ENCODE data around the gene CCDC77. TPM values are rescaled to one million over a fixed set of nuclear protein-coding genes. Genes with fewer than 3 reads are reported as not detected.

Gene CCDC77
- total RNA-seq, 1 donor from 2014 or later = 1.2 TPM

DNA sequence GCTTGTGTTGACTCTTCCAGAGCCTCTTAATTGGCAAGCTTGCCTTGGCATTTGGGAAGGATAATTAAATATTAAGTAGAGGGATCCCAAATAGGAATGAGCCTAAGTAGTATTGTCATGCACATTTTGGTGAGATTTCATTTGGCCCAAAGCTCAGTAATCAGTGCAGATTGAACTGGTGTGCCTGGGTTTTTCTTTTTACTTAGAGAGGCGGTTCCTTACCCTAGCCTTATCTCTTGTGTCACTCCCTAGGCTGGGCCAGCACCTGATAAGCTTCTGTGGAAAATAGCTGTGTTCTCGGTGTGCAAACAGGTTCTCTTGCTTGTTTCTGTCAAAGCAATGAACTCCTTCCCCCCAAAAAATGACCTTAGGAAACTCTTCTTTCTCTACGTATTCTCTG is 49.0 kb downstream of the CCDC77 start:
- no peak for ATAC-seq
- no peak for DNase-seq (ENCODE audit: low spot score)

DNA sequence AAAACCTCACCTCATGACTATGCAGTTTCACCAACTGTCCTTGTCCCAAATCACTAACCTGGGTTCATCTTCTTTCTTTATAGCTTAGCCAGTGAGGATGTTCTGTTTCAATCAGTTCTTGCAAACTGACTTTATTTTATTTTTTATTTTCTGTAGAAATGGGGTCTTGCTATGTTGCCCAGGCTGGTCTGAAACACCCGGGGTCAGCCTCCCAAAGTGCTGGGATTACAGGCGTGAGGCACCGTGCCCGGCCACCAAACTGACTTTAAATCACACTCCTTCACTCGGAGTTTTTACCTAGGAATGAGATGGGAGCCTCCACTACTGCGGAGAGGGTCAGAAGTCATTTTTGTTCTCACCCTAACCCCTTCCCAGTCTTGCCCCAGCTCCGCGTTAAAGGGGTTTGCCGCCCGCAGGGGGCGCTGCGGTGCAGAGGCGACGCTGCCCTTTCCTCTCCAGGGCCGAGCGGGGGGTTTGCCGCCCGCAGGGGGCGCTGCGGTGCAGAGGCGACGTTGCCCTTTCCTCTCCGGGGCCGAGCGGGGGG is 51.3 kb downstream of the CCDC77 start:
- DNase-seq (ENCODE audit: low spot score) (no peak), ATAC-seq (no peak)

DNA sequence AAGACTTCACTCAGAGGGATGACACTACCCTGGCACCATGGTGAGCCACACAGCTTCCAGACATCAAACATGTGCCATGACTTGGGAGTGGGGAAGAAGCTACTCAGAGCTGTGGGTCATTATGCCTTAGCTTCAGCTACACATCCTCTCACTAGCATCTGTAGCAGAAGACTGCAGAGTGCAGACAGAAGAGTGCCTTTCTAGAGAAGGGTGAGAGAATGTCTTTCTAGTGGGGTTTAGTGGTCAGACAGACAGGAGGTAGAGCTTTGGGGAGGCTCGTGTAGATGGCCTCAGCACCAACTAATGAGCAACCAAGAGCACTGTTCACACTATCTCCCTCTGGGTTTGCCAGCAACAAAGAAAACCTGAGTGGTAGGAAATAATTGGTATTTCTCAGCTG is 53.4 kb downstream of the CCDC77 start:
- ATAC-seq = no peak

DNA sequence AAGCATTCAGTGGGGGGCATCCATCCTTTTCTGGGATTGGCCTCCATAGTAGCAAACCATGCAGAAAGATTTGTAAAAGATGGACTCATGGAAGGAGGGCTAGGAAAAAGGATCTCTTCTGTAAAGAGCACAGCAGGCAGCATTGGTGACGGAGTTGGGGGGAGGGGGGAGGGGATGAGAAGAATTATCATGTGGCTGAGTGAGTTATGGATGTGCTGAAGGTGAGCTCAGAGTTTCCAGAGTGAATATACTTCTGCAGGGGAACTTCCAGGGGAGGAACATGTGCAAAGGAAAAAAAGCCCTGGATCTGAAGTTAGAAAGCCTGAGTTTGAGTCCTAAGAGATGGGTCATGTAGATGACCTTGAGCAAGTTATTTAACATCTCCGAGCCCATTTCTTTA is 54.4 kb downstream of the CCDC77 start:
- DNase-seq (ENCODE audit: low spot score) (no peak), ATAC-seq (no peak)

More for the DNA sequence above, 53.4 kb downstream of the CCDC77 start:
- no peak for DNase-seq (ENCODE audit: low spot score)

DNA sequence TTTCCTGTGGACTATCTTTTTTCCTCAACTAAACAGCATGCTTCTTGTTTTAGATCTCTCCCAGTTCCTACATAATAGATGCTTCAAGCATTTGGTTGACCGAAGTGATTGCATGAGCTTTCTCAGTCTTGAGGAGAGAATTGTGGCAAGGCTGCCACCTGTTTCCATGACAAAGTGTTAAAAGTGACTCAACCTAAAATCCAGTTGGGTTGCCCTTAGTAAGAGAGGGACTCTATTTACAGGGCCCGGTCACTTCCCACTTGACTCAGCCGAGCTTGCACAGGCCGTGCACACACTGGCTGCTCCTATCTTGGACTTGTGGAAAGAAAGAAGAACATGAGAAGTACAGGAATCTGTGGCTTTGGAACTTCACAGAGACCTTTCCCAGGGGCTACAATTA is 56.2 kb downstream of the CCDC77 start:
- no peak for DNase-seq (ENCODE audit: low spot score)
- no peak for ATAC-seq

DNA sequence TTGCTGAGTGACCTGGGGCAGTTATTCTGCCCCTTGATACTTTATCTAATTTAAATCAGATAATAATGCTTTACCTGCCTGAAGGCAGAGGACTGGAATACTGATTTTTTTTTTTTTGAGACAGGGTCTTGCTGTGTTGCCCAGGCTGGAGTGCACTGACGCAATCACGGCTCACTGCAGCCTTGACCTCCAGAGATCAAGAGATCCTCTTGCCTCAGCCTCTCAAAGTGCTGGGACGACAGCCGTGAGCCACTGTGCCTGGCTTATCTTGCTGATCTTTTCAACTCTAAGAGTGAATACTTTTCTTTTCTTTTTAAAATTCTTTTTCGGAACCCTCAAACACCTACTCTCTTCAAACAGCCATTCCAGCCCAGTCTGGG is 57.6 kb downstream of the CCDC77 start:
- no peak for ATAC-seq

DNA sequence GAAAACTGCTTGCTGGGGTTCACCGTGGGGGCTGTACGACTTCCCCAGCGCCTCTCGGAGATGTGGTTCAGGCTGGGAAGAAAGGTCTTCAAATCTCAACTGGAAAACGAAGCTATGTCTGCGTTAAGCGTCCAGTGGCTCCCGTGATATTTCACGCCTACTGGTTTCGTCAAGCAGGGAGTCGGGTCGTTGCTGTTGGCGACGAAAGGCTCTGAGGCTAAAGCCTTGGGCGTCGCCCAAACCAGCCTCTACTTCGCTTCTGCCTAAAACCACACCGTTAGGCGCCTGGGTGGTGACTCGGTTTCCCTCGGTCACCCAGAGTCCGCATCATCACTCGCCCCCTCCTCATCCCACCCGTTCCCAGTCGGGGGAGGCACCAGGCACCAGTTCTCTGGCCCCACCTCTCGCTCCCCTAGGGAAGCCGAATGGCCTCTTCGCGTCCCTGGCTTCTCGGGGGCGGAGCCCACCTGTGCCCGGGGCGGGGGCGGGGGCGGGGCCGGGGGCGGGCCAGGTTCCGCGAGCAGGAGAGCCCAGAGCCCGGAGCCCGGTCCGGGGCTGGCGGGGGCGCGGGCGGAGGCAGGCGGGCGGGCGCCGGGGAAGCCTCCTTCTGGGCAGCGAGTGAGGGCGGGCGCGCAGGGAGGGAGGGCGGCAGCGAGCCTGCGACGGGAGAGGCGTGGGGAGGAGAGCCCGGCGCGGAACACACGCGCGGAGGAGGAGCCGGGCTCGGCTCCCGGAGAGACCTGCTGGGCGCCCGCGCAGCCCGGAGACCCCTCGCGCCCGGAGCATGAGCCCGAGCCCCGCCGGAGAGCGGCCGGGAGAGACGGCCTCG is 58.2 kb downstream of the CCDC77 start, which contains the start of gene B4GALNT3:
Gene B4GALNT3 (plus strand): TSS at position 510 of the 829 bp plus-strand sequence. CDS start 438 bp downstream, outside the sequence.
- ATAC-seq = peak; percentile 86

More for the DNA sequence above, 57.6 kb downstream of the CCDC77 start:
- DNase-seq (ENCODE audit: low spot score) = no peak

DNA sequence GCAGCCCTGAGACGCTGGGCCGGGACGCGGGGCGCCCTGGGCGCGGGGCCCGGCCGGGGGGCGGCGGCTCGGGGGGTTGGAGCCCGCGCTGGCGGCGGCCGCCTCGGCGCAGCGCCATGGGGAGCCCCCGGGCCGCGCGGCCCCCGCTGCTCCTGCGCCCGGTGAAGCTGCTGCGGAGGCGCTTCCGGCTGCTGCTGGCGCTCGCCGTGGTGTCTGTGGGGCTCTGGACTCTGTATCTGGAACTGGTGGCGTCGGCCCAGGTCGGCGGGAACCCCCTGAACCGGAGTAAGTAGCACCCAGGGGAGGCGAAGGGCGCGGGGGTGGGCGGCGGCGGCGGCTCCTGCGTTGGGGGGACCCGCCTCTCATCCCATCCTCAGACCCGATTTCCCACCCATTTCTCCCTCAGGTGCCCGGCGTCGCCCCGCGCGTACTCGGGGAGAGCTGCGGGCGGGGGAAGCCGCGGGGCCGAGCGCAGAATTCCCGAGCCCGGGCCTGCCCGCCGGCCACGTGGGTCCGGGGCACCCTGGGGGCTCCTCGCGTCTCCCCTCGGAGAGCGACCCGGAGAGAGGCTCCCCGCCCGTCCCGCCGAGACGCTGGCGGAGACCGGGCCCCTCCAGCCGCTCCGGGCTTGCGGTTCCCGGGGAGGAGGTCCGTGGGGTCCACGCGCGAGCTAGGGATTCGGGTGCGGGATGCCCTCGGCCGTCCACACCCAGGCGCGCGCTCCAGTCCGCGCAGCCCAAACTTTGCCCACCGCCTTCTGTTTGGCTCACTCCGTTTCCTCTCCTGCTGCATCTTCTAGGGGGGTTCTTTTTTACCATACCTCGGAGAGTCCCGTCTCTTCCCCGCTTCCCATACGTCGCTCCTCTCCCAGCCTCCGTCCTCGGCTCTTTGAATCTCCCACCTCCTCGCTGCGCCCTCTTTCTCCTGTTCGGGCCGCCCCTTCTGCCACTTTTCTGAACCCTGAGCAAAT is 59.1 kb downstream of the CCDC77 start:
- peak; percentile 56 for ATAC-seq

More for the DNA sequence above, 58.2 kb downstream of the CCDC77 start, which contains the start of gene B4GALNT3:
- DNase-seq (ENCODE audit: low spot score) = peak; percentile 52

DNA sequence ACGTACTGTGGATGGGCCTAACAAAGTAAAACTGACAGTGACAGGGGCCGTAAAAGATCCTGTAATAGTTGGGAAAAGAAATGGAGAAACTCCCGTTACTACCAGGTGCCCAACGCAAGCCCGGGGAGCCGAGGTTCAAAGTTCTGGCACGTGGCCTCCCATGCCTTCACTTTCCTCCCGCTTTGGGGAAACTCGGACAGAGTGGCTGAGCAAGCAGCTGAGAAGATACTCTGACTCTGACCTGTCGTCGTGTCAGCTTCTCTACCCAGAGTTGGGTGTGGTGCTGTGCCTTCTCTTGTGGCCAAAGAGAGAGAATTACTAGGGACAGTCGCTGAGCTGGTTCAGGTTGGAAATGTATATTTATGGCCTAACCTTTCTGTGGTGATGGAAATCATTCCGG is 60.0 kb downstream of the CCDC77 start:
- DNase-seq (ENCODE audit: low spot score) (no peak), ATAC-seq (no peak)

More for the DNA sequence above, 59.1 kb downstream of the CCDC77 start:
- DNase-seq (ENCODE audit: low spot score) = peak; percentile 46

DNA sequence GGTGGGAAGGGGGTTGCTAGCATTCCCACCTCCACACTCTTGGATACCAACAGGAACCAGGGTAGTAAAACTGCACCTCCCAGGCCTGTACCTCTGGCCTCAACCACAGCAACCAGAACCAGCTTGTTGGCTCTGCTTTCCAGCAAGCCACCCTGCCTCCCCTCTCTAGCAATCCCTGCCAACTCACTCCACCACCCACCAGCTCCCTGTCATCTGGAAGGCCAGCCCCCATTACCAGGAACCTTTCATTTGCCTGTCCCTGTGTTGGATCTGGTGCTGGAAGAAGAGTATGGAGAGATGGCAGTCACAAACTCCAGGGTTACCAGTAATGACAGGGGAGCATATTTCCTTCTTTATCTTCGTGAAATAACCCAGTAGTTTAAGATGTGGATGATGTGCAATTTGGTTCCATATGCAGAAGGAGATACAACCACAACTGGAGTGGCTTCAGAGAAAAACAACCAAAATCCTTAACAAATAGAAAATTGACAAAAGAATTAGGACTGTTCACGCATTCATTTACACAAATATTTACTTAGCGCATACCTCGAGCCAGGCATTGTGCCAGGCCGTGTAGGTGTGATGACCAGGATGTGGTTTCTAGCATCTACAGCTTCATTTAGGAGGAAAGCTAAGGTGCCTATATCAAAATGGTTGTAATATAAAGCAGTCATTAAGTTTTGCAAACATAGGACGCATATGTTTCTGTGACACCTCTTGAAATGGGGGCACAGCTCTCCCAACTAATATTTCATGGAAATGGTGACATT is 61.7 kb downstream of the CCDC77 start:
- DNase-seq (ENCODE audit: low spot score) = no peak
- ATAC-seq = no peak

DNA sequence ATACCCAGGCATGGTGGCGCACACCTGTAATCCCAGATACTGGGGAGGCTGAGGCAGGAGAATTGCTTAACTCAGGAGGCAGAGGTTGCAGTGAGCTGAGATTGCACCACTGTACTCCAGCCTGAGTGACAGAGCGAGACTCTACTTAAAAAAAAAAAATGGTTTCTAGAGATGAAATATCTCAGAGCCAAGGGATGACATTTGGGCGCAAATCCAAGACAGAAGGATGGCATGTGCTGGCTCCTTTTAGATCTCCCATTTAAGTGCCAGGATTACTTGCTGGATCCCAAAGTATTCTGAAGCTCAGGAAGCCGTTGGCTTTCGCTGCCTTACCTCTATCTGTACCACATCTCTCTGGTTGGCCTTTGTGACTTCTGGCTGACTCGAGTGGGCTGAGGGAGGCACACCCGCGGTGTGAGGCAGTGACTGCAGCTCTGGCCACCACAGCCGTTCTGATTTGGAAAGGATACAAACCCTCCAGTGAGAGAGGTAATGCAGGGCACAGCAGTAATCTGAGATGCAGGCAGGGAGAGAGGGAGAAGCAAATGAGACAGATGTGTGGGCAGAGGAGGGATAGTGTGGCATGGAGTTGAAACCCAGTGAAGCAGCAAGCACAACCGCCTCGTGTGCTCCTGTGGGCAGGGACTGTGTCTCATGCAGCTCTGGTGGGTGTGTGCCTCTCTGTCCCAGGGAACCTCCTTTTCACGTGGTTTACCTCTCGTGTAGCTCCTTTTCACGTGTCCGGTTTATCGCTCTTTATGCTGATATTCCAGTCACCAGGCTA is 63.2 kb downstream of the CCDC77 start:
- DNase-seq (ENCODE audit: low spot score) = no peak
- ATAC-seq = no peak

DNA sequence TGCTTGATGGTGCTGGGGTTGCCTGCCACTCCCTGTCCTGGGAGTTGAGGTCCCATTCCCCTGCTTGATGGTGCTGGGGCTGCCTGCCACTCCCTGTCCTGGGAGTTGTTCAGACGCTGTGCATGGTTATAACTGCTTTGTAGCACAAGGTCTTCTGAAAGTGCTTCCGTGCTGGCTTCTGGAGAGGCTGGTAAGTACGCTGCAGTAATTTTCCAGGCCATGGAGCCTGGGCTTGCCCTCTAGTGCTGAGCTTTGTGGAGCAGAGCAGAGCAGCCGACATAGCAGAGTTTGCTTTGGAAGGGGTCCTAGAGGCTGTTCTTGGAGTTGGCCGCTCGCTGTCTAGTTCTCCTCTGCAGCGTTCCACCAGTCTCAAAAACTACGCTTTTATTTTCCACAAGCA is 64.6 kb downstream of the CCDC77 start:
- no peak for DNase-seq (ENCODE audit: low spot score)
- ATAC-seq = no peak

DNA sequence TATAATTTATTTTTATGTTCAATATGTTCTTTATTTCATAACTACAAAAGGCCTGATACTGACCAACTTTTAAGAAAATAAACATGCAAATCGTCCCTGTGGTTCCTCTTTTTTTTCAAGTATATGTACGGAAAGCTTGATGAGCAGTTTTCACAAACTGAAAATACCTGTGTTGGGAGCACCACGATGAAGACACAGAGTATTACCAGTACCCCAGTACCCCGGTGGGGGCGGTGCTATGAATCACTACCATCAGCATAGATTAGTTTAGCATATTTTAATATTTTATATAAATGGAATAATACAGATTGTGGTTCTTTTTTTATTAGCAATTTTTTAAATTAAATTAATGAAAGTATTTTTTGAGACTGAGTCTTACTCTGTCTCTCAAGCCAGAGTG is 65.3 kb downstream of the CCDC77 start:
- ATAC-seq (no peak), DNase-seq (ENCODE audit: low spot score) (no peak)

DNA sequence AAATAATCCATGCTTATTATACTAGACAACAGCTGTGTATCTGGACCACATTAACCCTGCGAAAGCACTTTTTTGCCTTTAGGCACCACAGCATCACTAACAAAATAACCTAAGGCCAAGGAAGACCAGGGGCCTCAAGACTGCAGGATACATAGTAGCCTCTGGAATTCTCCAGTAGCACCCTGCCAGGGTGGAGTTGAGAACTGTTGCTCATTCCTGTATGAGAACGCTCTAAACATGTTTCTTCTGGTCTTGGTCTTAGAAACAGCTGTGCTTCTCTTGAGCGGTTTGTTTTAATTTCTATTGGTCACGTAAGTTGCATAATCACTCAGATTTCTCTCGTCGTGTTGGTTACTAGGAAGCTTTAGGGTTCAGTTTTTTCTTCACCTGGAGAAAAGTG is 66.1 kb downstream of the CCDC77 start:
- ATAC-seq (no peak), DNase-seq (ENCODE audit: low spot score) (no peak)

DNA sequence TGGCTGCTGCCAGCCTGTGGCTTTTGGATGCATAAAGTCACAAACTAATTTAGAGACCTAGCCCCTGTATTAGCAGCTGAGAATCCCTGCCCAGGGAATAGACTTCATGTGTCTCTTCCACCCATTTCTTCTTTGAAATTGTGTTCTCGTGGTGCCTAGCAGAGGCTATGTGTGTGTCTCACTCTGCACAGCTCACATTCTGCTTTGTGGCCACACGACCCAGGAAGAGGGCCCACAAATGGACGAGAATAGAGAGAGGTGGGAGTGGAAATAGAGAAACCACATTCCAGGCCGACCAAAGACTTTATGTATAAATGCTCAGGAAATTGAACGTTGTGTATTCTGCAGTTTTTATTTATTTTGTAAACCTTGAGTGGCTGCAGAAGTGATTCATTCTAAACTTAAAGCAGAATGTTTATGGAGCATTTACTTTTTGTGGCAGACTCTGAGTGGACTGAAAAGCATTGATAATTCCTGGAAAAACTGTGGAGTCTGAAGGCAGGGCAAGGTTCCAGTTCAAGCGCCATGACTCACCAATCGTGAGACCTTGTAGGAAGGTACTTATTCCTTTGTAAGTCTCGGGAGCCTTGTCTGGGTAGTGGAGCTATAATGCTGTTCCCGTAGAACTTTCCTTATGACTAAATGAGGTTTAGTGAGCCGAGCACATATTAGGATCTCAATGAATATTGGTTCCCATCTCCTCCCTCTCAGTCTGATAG is 67.4 kb downstream of the CCDC77 start:
- DNase-seq (ENCODE audit: low spot score) (no peak), ATAC-seq (no peak)

DNA sequence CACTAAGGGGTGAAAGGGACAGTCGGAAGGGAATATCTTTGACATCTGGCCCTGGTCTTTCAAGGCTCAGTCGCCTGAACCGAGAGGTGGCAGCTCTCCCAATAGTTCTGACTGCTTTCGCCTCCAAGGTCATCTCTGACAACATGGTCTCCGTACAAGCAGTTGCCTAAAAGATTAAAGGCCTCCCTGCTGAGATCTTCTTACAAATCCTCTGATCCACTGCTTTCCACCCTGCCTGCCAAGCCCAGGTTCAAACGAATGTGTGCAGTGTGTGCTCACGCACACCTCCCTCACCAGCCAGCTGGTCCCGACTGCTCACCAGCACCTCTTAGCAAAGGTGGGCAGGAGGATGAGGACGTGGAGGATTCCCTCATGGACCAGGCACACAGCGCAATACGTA is 68.7 kb downstream of the CCDC77 start:
- no peak for ATAC-seq
- no peak for DNase-seq (ENCODE audit: low spot score)

DNA sequence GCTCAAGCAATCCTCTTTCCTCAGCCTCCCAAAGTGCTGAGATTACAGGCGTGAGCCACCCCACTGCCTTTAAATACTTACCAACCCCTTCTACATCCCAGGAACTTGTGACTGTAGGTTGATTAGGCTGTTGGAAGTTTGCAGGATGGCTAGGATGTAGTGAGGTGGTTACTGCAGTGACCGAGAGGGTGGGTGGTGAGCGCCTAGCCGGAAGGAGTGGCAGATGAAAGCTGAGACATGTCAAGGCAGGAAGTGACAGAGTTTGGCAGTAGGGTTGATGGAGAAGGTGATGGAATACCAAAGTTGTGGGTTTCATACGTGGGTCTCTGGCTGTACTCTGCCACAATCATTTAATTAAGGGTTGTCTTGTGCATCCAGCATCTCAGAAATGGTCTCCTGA is 71.8 kb downstream of the CCDC77 start:
- DNase-seq (ENCODE audit: low spot score) (no peak), ATAC-seq (no peak)

DNA sequence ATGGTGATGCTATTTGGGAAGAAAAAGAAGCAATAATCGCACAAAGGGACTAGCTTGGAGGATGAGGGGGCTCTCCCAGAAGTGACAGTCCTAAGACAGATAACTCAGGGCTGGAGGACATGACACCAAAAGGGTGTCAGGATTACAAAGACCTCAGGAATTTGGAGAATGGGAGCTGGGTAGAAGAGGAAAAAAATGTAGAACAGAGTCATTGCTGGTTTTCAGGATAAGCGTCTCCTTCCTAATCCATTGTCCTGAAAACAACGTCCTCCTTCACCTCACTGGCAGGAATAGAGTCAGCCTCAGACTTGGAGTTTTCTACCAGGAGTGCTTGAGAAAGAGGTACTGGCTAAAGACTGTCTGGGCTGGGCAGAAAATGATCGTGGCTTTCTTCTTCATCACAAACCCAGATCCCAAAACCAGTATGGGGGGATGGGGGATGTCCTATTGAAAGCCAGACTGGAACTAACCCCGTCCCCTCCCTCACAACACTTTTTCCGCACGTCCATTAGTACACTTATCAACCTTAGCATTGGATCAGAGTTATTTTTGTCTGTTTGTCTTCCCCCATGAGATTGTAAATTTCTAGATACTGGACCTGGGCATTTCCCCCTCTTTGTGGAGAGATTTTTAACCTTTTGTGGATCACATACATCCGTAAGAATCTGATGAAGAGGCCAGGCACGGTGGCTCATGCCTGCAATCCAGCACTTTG is 72.6 kb downstream of the CCDC77 start:
- no peak for ATAC-seq
- DNase-seq (ENCODE audit: low spot score) = no peak
